HepG2 (cell line): ENCODE results near the gene PFAS. TPM values are rescaled to one million over a fixed set of nuclear protein-coding genes. Genes with fewer than 3 reads are reported as not detected.

ENCODE experiments used
- CHD2 ChIP-seq: IDR thresholded peaks from 2 replicates; pipeline ENCODE4 v1.6.1; 2011; ENCODE audit warnings: low read depth, low read length, improper control_type of control experiment
- HOXD1 ChIP-seq: sonication (generic); formaldehyde crosslinking; IDR thresholded peaks from 2 replicates; pipeline ENCODE4 v1.5.0; 2020; ENCODE audit warnings: missing genetic modification reagents
- ZNF609 ChIP-seq: sonication (generic); formaldehyde crosslinking; IDR thresholded peaks from 2 replicates; pipeline ENCODE4 v1.4.0; 2020; ENCODE audit warnings: mild to moderate bottlenecking, missing genetic modification reagents, borderline replicate concordance
- ZSCAN5A ChIP-seq: sonication (generic); formaldehyde crosslinking; IDR thresholded peaks from 2 replicates; pipeline ENCODE4 v1.8.0; 2022; ENCODE audit warnings: mild to moderate bottlenecking, missing genetic modification reagents, borderline replicate concordance
- polyA plus RNA-seq, 8 experiments: library from polyadenylated mRNA; depleted of rRNA in 3 of 8; stranded (reverse) in 7 of 8; unstranded in 1 of 8; fragments of >200 nt; fragmentation: Illumina TruSeq in 4 of 8; extraction: Trizol in 4 of 8; gene quantifications; 2 replicates each; pipeline versions ENCODE4 v1.2.1 to v1.2.3, GENCODE V29; 2011 to 2016; ENCODE audit warnings: low read depth in 4 of 8, missing spikeins in 1 of 8, mixed read lengths in 1 of 8; ENCODE audit not compliant: insufficient read depth in 1 of 8
- total RNA-seq, 5 experiments: library from RNA; depleted of rRNA; stranded (reverse); fragments of >200 nt; fragmentation: Illumina TruSeq; extraction: Trizol; gene quantifications; 2 replicates each; pipeline ENCODE4 v1.2.3, GENCODE V29; 2016; ENCODE audit warnings: low read depth in 1 of 5

PFAS gene
- total and polyA plus RNA-seq, 2 of the 13 experiments (the other 11 are each of a cell fraction or from before 2014, with no cell fraction given): 49.4 to 58.2 TPM

- TF ChIP-seq HOXD1 (CRISPR knock-in tag): 0 out of 2 replicates have a peak, but pooled peaks have one; percentile 52
- TF ChIP-seq ZSCAN5A: no peak
- peak; percentile 50; the same call in 1 of the 2 replicates for TF ChIP-seq ZNF609 (CRISPR knock-in tag)
- no peak for TF ChIP-seq CHD2
Observed at GRCh38 chr17:8209907-8210760, 39.0 kb upstream of the PFAS start, which contains the start of gene AURKB (continued).
